GM19099 (cell line): ENCODE results near the gene ACHE.

ENCODE experiments used
- POLR2A ChIP-seq: IDR thresholded peaks from 3 replicates; pipeline ENCODE4 v1.6.1; 2011; ENCODE audit warnings: low read depth; ENCODE audit not compliant: insufficient read length; ENCODE audit errors: extremely low read depth

Gene ACHE

GRCh38 chr7:100895701-100895955 is at the start of gene ACHE:
ACHE (minus strand) TSS chr7:100895888; CDS start chr7:100894232, 1,656 bp downstream.
- TF ChIP-seq POLR2A, result no peak

- TF ChIP-seq POLR2A, result no peak
These were observed 48.5 kb upstream of the ACHE start for GRCh38 chr7:100944138-100944537.

GRCh38 chr7:100943693-100944092 is 48.0 kb upstream of the ACHE start:
- no peak for TF ChIP-seq POLR2A

- TF ChIP-seq POLR2A, result no peak
These were observed 46.5 kb upstream of the ACHE start for GRCh38 chr7:100942045-100942774.

GRCh38 chr7:100933734-100934133 is 38.0 kb upstream of the ACHE start:
- no peak for TF ChIP-seq POLR2A

GRCh38 chr7:100929808-100930174 is 34.1 kb upstream of the ACHE start:
- no peak for TF ChIP-seq POLR2A

GRCh38 chr7:100921039-100921438 is 25.4 kb upstream of the ACHE start:
- TF ChIP-seq POLR2A, result no peak

- no peak for TF ChIP-seq POLR2A
These were observed 19.3 kb upstream of the ACHE start for GRCh38 chr7:100914879-100915447.

- no peak for TF ChIP-seq POLR2A
These were observed 18.7 kb upstream of the ACHE start for GRCh38 chr7:100914208-100914878.

GRCh38 chr7:100911484-100911883 is 15.8 kb upstream of the ACHE start:
- no peak for TF ChIP-seq POLR2A

- no peak for TF ChIP-seq POLR2A
These were observed 12.8 kb upstream of the ACHE start for GRCh38 chr7:100908512-100908911.

GRCh38 chr7:100902638-100903037 is 7.0 kb upstream of the ACHE start:
- TF ChIP-seq POLR2A, result no peak

- no peak for TF ChIP-seq POLR2A
These were observed 6.2 kb upstream of the ACHE start for GRCh38 chr7:100901921-100902332.

- TF ChIP-seq POLR2A, result no peak
These were observed 5.3 kb upstream of the ACHE start for GRCh38 chr7:100900978-100901377.

GRCh38 chr7:100899432-100899831 is 3.7 kb upstream of the ACHE start:
- TF ChIP-seq POLR2A, result no peak

GRCh38 chr7:100897772-100898454 is 2.2 kb upstream of the ACHE start:
- no peak for TF ChIP-seq POLR2A

- no peak for TF ChIP-seq POLR2A
These were observed 1.3 kb upstream of the ACHE start for GRCh38 chr7:100896732-100897608.
